Panc1 (cell line): ENCODE results near the gene KIRREL3. TPM values are rescaled to one million over a fixed set of nuclear protein-coding genes. Genes with fewer than 3 reads are reported as not detected.

Experiments used
- ATAC-seq: fragments of 200-7000 bp; cut with Tn5 transposase; 2 replicates; pipeline ENCODE4 v1.9.1; 2020; ENCODE audit warnings: mild to moderate bottlenecking, moderate library complexity
- BruUV-seq: library from RNA; stranded (reverse); fragments of 400-500 nt; replicated peaks from 2 replicates; lab custom pipeline; 2021; lab: Mats Ljungman, UMichigan
- CTCF ChIA-PET: fragments of 300-600 bp; sonication (Branson Sonifier 250); formaldehyde crosslinking; loops from one replicate; lab custom pipeline; 2022; ENCODE audit warnings: antibody characterized with exemption; lab: Charles Lee
- POLR2A ChIA-PET: fragments of 300-600 bp; sonication (Branson Sonifier 250); formaldehyde crosslinking; loops from one replicate; lab custom pipeline; 2022; ENCODE audit warnings: antibody characterized with exemption; lab: Charles Lee
- DNase-seq: peaks from one replicate; pipeline ENCODE4 v3.0.0-alpha.2; 2010; ENCODE audit warnings: low read depth, low spot score
- H3K27ac ChIP-seq: 2 replicates; pipeline ENCODE4 v1.5.1; 2011; ENCODE audit warnings: mild to moderate bottlenecking, low read length, inconsistent platforms
- H3K27me3 ChIP-seq: fragments of 200-500 bp; sonication (Bioruptor generic); 2 replicates; pipeline ENCODE4 v1.6.0; 2014; ENCODE audit warnings: low read length, inconsistent platforms; ENCODE audit not compliant: control insufficient read depth, insufficient read depth
- H3K36me3 ChIP-seq: fragments of 200-500 bp; sonication (Bioruptor generic); 2 replicates; pipeline ENCODE4 v1.5.1; 2014; ENCODE audit warnings: inconsistent platforms, mild to moderate bottlenecking, low read length, moderate library complexity; ENCODE audit not compliant: control insufficient read depth, insufficient read depth
- H3K4me1 ChIP-seq: 2 replicates; pipeline ENCODE4 v1.5.1; 2011; ENCODE audit warnings: inconsistent platforms, mild to moderate bottlenecking, low read length, moderate library complexity; ENCODE audit not compliant: control insufficient read depth, insufficient read depth
- H3K4me3 ChIP-seq, 2 experiments: 2 replicates each; pipeline ENCODE4 v1.5.1; 2011 to 2012; ENCODE audit warnings: low read depth in 2 of 2, low read length in 2 of 2, mild to moderate bottlenecking in 2 of 2, inconsistent platforms in 1 of 2, moderate library complexity in 1 of 2
- H3K9me3 ChIP-seq: fragments of 200-500 bp; sonication (Bioruptor generic); 2 replicates; pipeline ENCODE4 v1.5.1; 2014; ENCODE audit warnings: low read depth, mild to moderate bottlenecking, inconsistent platforms, low read length, moderate library complexity; ENCODE audit not compliant: control insufficient read depth, insufficient read depth
- CTCF ChIP-seq: fragments of 450-650 bp; IDR thresholded peaks from 2 replicates; pipeline ENCODE4 v1.5.1; 2017; ENCODE audit warnings: mild to moderate bottlenecking
- POLR2AphosphoS5 ChIP-seq: IDR thresholded peaks from 2 replicates; pipeline ENCODE4 v1.6.1; 2012; ENCODE audit warnings: mild to moderate bottlenecking, low read depth, low read length, moderate library complexity
- REST ChIP-seq, 2 experiments: IDR thresholded peaks; 2 replicates each; pipeline ENCODE4 v1.6.1; 2011 to 2012; ENCODE audit warnings: low read depth in 2 of 2, control low read depth in 1 of 2, low read length in 1 of 2, mild to moderate bottlenecking in 1 of 2, moderate library complexity in 1 of 2; ENCODE audit not compliant: insufficient read depth in 1 of 2
- SIN3A ChIP-seq: IDR thresholded peaks from 2 replicates; pipeline ENCODE4 v1.6.1; 2012; ENCODE audit warnings: low read depth, mild to moderate bottlenecking, low read length, moderate library complexity, borderline replicate concordance; ENCODE audit not compliant: insufficient read depth
- TCF7L2 ChIP-seq: IDR thresholded peaks from 2 replicates; pipeline ENCODE4 v1.6.1; 2011; ENCODE audit warnings: mild to moderate bottlenecking, low read depth, low read length, inconsistent platforms
- in situ Hi-C: cut with HindIII; loops from 2 replicates; pipeline ENCODE4 v1.10.0; 2016; ENCODE audit warnings: low sequenced_read_pairs, low pct_unique_long_range_greater_than_20kb
- intact Hi-C: fragments of 100-400 bp; cut with micrococcal nuclease; formaldehyde crosslinking; loops from one replicate; pipeline ENCODE4 v1.10.0; 2022; ENCODE audit not compliant: unreplicated experiment
- total RNA-seq: library from RNA; stranded (reverse); gene quantifications from one replicate; pipeline ENCODE4 v1.2.1, GENCODE V29; 2021; ENCODE audit not compliant: unreplicated experiment

The KIRREL3 gene
- total RNA-seq, 1 experiment from 2014 or later: 0.36 TPM

GRCh38 chr11:126450806-126451205 is 549.8 kb downstream of the KIRREL3 start:
- ChIA-PET POLR2A (no interaction called here), CTCF (no interaction called here)
- in situ Hi-C loops: no loop called here
- Histone ChIP-seq H3K4me3 (no peak overlapping the region), H3K27me3 (no peaks in the 10 kb centered on the region; the same call in 1 of the 2 replicates), H3K9me3 (no peaks in the 10 kb centered on the region), H3K4me1 (no peaks in the 10 kb centered on the region), H3K27ac (no peak overlapping the region), H3K36me3 (no peaks in the 10 kb centered on the region)
- no peak for DNase-seq
- intact Hi-C loops: no loop called here
- TF ChIP-seq CTCF: no peak
- no peak for TF ChIP-seq POLR2AphosphoS5
- no peak for TF ChIP-seq TCF7L2
- BruUV-seq: no TSS peak
- ATAC-seq: no peak

- Histone ChIP-seq H3K9me3 (no peaks in the 10 kb centered on the region), H3K36me3 (no peaks in the 10 kb centered on the region), H3K27ac (no peak overlapping the region), H3K4me1 (no peaks in the 10 kb centered on the region), H3K4me3 (no peak overlapping the region), H3K27me3 (no peaks in the 10 kb centered on the region; the same call in 1 of the 2 replicates)
- ChIA-PET CTCF (no interaction called here), POLR2A (no interaction called here)
- intact Hi-C loops (no loop called here), in situ Hi-C loops (no loop called here)
- DNase-seq (no peak), ATAC-seq (no peak)
- TF ChIP-seq REST (IDR thresholded peaks at IDR 0.05; ENCODE audit: insufficient read depth in 1 of 2, low read depth in 2 of 2, low read length in 1 of 2) (no peak), CTCF (no peak)
- BruUV-seq: no TSS peak
These were observed 550.4 kb downstream of the KIRREL3 start for GRCh38 chr11:126450198-126450597.

GRCh38 chr11:126446581-126446980 is 554.0 kb downstream of the KIRREL3 start:
- ATAC-seq: no peak
- TF ChIP-seq POLR2AphosphoS5 (no peak), REST (IDR thresholded peaks at IDR 0.05; ENCODE audit: insufficient read depth in 1 of 2, low read depth in 2 of 2, low read length in 1 of 2) (no peak), TCF7L2 (no peak), CTCF (no peak), SIN3A (no peak)
- CTCF ChIA-PET: no interaction called here
- in situ Hi-C loops: no loop called here
- Histone ChIP-seq H3K36me3 (no peaks in the 10 kb centered on the region), H3K9me3 (no peaks in the 10 kb centered on the region), H3K4me3 (no peak overlapping the region), H3K27me3 (no peaks in the 10 kb centered on the region), H3K4me1 (no peaks in the 10 kb centered on the region), H3K27ac (no peak overlapping the region)
- no TSS peak for BruUV-seq
- intact Hi-C loops: loop anchor here (10.0 kb wide), 2 partner anchors 148 to 268 kb away; no protein-coding TSS in a partner anchor
- POLR2A ChIA-PET: no interaction called here
- no peak for DNase-seq
